ENCODE data around the gene KNCN. TPM values are rescaled to one million over a fixed set of nuclear protein-coding genes. Genes with fewer than 3 reads are reported as not detected.

The KNCN gene
- total RNA-seq, 1 experiment from 2014 or later: not detected

DNA sequence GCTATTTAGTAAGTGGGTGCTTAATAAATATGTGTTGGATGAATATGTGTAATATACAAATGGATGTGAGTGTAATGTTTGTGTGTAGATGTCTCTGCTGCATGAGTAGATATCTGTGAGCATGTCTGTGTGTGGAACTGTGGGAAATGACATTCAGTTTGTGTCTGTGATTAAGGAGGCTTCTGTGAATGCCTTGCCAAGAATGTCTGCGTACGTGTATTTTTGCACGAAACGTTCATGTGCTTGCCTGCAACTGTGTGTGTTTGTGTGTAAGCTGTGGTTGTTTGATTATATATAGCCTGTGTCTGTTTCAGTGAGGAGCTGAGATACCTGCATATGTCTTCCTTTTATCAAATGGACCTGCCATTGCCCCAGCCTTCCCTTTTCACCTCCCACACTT, 48.0 kb downstream of the KNCN start:
- H2BK5ac ChIP-seq (ENCODE audit: insufficient read length, low read length): no peak overlapping the region
- H4K5ac ChIP-seq (ENCODE audit: insufficient read length, low read depth, low read length): no peak overlapping the region
- no peak overlapping the region for H4K91ac ChIP-seq (ENCODE audit: insufficient read length, low read depth, low read length)
- no peak overlapping the region for H2AK5ac ChIP-seq (ENCODE audit: insufficient read length, low read length)
- H3K79me2 ChIP-seq (ENCODE audit: insufficient read depth, low read length): no peaks in the 10 kb centered on the region
- no peak overlapping the region for H3K4me2 ChIP-seq (ENCODE audit: insufficient read depth, insufficient read length, low read length)
- H3K9me3 ChIP-seq (ENCODE audit: control insufficient read depth, low read depth, low read length): no peaks in the 10 kb centered on the region
- no peak overlapping the region for H3T11ph ChIP-seq (ENCODE audit: low read length)
- H2BK20ac ChIP-seq (ENCODE audit: low read depth, low read length, poor library complexity, severe bottlenecking): no peak overlapping the region
- H2BK120ac ChIP-seq (ENCODE audit: low read depth, low read length, poor library complexity, severe bottlenecking): no peak overlapping the region
- TF ChIP-seq, protein P1, sequence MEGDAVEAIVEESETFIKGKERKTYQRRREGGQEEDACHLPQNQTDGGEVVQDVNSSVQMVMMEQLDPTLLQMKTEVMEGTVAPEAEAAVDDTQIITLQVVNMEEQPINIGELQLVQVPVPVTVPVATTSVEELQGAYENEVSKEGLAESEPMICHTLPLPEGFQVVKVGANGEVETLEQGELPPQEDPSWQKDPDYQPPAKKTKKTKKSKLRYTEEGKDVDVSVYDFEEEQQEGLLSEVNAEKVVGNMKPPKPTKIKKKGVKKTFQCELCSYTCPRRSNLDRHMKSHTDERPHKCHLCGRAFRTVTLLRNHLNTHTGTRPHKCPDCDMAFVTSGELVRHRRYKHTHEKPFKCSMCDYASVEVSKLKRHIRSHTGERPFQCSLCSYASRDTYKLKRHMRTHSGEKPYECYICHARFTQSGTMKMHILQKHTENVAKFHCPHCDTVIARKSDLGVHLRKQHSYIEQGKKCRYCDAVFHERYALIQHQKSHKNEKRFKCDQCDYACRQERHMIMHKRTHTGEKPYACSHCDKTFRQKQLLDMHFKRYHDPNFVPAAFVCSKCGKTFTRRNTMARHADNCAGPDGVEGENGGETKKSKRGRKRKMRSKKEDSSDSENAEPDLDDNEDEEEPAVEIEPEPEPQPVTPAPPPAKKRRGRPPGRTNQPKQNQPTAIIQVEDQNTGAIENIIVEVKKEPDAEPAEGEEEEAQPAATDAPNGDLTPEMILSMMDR (conservative IDR thresholded peaks at IDR 0.05): no peak
- H3K4me1 ChIP-seq (ENCODE audit: insufficient read depth, low read length): no peaks in the 10 kb centered on the region; the same call in 1 of the 2 replicates
- H3K79me1 ChIP-seq (ENCODE audit: insufficient read depth, low read depth, low read length, poor library complexity, severe bottlenecking): no peaks in the 10 kb centered on the region
- H3K23ac ChIP-seq (ENCODE audit: insufficient read length, low read depth, low read length): no peak overlapping the region
- no peak overlapping the region for H3K9ac ChIP-seq (ENCODE audit: extremely low read depth, insufficient read length, low read length)
- H3K36me3 Mint-ChIP-seq (ENCODE audit: insufficient read depth in 1 of 3, low read depth in 3 of 3): no peaks in the 10 kb centered on the region
- WGBS (ENCODE audit: extremely low coverage, insufficient read length, low lambda C conversion rate): no CpG with 5 or more reads among the region's 4 CpGs
- no peaks in the 10 kb centered on the region for H3K27me3 ChIP-seq (ENCODE audit: insufficient read depth, low read length)
- H3K27ac Mint-ChIP-seq: no peak overlapping the region; a peak in 1 of 7 replicates
- no peak overlapping the region for H3K14ac ChIP-seq (ENCODE audit: insufficient read depth, low read length)
- H3K9me3 Mint-ChIP-seq: no peaks in the 10 kb centered on the region; a peak in 1 of 5 replicates
- no peak overlapping the region for H2BK15ac ChIP-seq (ENCODE audit: low read depth, low read length)
- H3K56ac ChIP-seq (ENCODE audit: insufficient read length, low read depth, low read length): no peak overlapping the region
- H2BK12ac ChIP-seq (ENCODE audit: insufficient read length, low read depth, low read length): no peak overlapping the region
- no peak overlapping the region for H3K4ac ChIP-seq (ENCODE audit: low read depth, low read length)
- H3K27me3 Mint-ChIP-seq (ENCODE audit: low read depth): peaks cover 47% of the 10 kb centered on the region
- DNase-seq: no peak
- H4K20me1 ChIP-seq (ENCODE audit: control insufficient read depth, insufficient read depth, insufficient read length): no peaks in the 10 kb centered on the region
- no peak overlapping the region for H3K4me3 Mint-ChIP-seq
- no peak overlapping the region for H4K8ac ChIP-seq (replicated peaks; ENCODE audit: insufficient read length, low read depth, low read length)
- H3K4me1 Mint-ChIP-seq: peaks cover 16 to 26% of the 10 kb centered on the region in 2 experiments
- no peak overlapping the region for H3K27ac ChIP-seq (ENCODE audit: insufficient read length, low read depth, low read length)
- no peak overlapping the region for H3K18ac ChIP-seq (ENCODE audit: insufficient read length, low read depth, low read length)
- H3K23me2 ChIP-seq (ENCODE audit: insufficient read length, low read depth, low read length, poor library complexity, severe bottlenecking): no peaks in the 10 kb centered on the region
- no peak overlapping the region for H2AFZ ChIP-seq (ENCODE audit: low read length)
